ENCODE data around the gene CACNB2. TPM values are rescaled to one million over a fixed set of nuclear protein-coding genes. Genes with fewer than 3 reads are reported as not detected.

The CACNB2 gene
- total RNA-seq, 1 experiment from 2014 or later: 3.2 TPM

DNA sequence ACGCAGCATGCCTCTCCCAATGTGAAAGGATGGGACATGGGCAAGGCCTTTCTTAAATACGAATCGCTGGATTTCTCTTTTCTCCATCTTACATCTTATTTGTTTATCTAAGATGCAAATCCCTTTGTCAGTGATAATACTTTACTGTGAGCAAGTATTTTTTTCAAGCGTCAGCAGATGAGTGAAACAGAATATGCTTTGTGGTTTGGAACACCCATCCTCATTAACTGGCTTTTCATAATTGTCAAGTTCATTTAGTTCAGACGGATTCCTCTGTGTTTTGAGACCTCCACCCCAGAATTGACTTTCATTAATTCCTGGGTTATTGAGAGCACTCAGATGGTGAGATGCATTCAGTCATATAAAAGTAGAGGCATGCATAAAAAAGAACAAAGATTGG lies 361.4 kb downstream of the CACNB2 start:
- H3K27me3 Mint-ChIP-seq (ENCODE audit: low read depth): no peaks in the 10 kb centered on the region
- CTCF ChIA-PET: no interaction called here
- H3K36me3 Mint-ChIP-seq: no peaks in the 10 kb centered on the region
- H3K27ac Mint-ChIP-seq: no peak overlapping the region
- no peak for ATAC-seq
- TF ChIP-seq NR1H2 (CRISPR knock-in tag; IDR thresholded peaks at IDR 0.05) (no peak), FOXK1 (CRISPR knock-in tag; IDR thresholded peaks at IDR 0.05) (no peak), ZBTB21 (CRISPR knock-in tag; IDR thresholded peaks at IDR 0.05; ENCODE audit: borderline replicate concordance) (no peak), NFYB (CRISPR knock-in tag; conservative IDR thresholded peaks at IDR 0.05; ENCODE audit: low read depth) (no peak), NR2C2 (CRISPR knock-in tag; IDR thresholded peaks at IDR 0.05) (no peak), GTF2I (CRISPR knock-in tag; conservative IDR thresholded peaks at IDR 0.05) (no peak), GABPB1 (CRISPR knock-in tag; IDR thresholded peaks at IDR 0.05) (no peak), CBFB (CRISPR knock-in tag; IDR thresholded peaks at IDR 0.05; ENCODE audit: low read depth) (no peak), ATF1 (CRISPR knock-in tag; IDR thresholded peaks at IDR 0.05) (no peak), ZNF317 (CRISPR knock-in tag; IDR thresholded peaks at IDR 0.05; ENCODE audit: borderline replicate concordance, low read depth) (no peak), ZNF423 (CRISPR knock-in tag; IDR thresholded peaks at IDR 0.05) (no peak), RORB (CRISPR knock-in tag; IDR thresholded peaks at IDR 0.05) (no peak), NR3C1 (CRISPR knock-in tag; conservative IDR thresholded peaks at IDR 0.05; ENCODE audit: low read depth) (no peak)
- TF ChIP-seq, protein P1, sequence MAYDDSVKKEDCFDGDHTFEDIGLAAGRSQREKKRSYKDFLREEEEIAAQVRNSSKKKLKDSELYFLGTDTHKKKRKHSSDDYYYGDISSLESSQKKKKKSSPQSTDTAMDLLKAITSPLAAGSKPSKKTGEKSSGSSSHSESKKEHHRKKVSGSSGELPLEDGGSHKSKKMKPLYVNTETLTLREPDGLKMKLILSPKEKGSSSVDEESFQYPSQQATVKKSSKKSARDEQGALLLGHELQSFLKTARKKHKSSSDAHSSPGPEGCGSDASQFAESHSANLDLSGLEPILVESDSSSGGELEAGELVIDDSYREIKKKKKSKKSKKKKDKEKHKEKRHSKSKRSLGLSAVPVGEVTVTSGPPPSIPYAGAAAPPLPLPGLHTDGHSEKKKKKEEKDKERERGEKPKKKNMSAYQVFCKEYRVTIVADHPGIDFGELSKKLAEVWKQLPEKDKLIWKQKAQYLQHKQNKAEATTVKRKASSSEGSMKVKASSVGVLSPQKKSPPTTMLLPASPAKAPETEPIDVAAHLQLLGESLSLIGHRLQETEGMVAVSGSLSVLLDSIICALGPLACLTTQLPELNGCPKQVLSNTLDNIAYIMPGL (CRISPR knock-in tag; IDR thresholded peaks at IDR 0.05): no peak
- TF ChIP-seq, protein P2, sequence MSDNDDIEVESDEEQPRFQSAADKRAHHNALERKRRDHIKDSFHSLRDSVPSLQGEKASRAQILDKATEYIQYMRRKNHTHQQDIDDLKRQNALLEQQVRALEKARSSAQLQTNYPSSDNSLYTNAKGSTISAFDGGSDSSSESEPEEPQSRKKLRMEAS (CRISPR knock-in tag; IDR thresholded peaks at IDR 0.05): no peak
- TF ChIP-seq, protein P3, sequence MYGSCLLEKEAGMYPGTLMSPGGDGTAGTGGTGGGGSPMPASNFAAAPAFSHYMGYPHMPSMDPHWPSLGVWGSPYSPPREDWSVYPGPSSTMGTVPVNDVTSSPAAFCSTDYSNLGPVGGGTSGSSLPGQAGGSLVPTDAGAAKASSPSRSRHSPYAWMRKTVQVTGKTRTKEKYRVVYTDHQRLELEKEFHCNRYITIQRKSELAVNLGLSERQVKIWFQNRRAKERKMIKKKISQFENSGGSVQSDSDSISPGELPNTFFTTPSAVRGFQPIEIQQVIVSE (CRISPR knock-in tag; IDR thresholded peaks at IDR 0.05; ENCODE audit: borderline replicate concordance): no peak
- TF ChIP-seq, protein P4, sequence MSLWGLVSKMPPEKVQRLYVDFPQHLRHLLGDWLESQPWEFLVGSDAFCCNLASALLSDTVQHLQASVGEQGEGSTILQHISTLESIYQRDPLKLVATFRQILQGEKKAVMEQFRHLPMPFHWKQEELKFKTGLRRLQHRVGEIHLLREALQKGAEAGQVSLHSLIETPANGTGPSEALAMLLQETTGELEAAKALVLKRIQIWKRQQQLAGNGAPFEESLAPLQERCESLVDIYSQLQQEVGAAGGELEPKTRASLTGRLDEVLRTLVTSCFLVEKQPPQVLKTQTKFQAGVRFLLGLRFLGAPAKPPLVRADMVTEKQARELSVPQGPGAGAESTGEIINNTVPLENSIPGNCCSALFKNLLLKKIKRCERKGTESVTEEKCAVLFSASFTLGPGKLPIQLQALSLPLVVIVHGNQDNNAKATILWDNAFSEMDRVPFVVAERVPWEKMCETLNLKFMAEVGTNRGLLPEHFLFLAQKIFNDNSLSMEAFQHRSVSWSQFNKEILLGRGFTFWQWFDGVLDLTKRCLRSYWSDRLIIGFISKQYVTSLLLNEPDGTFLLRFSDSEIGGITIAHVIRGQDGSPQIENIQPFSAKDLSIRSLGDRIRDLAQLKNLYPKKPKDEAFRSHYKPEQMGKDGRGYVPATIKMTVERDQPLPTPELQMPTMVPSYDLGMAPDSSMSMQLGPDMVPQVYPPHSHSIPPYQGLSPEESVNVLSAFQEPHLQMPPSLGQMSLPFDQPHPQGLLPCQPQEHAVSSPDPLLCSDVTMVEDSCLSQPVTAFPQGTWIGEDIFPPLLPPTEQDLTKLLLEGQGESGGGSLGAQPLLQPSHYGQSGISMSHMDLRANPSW (CRISPR knock-in tag; conservative IDR thresholded peaks at IDR 0.05; ENCODE audit: low read depth): no peak
- H3K4me3 Mint-ChIP-seq: no peak overlapping the region
- POLR2A ChIA-PET: no interaction called here
- DNase-seq (ENCODE audit: low spot score): no peak
- H3K9me3 Mint-ChIP-seq: no peaks in the 10 kb centered on the region
- H3K4me1 Mint-ChIP-seq: peaks cover 15% of the 10 kb centered on the region

DNA sequence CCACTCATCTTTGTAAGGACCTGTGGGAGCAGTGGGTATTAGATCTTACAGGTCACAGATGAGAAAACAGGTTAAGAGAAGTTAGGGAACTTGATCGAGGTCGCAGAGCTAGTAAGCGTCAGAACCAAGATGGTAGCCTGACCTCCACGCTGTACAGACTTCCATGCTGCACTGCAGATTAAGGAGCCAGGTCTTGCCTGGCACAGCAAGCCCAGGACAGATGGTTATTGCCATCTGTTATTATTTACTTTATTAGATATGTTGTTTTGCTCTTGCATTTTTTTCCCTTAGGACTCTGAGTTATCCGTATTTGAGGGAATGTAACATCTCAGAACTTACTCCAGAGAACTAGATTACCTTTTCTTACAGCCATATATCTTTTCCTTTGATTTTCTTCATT lies 363.9 kb downstream of the CACNB2 start:
- DNase-seq (ENCODE audit: low spot score): no peak

DNA sequence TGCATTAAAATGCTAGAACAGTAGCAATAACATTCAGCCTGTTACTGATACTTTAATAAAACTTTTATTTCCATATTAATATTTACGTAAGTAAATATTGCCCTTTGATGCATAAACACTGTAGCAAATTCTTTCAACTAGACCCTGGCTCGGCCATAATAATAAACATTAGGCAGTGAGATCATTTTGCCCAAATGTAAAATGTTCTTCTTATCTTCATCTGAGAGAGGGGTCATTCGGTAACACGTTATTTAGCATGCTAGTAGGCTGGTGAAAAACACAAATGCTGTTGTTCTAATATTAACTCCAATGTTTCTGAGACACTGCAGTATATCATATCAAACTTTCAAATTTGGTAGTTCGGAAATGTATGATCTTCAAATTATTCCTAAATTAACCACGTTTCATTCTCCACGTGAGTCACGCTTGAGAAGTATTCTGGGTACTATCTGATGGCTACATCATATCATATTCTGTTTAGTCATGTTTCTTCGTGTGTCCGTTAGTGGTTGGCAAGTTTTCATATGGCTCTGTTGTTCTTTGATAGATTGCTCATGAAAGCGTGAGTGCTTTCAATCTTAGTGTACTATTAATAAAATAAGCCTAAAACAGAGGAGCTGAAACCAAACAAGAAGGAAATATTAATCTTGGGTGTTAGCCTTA lies 365.4 kb downstream of the CACNB2 start:
- H3K4me3 Mint-ChIP-seq: no peak overlapping the region
- no peaks in the 10 kb centered on the region for H3K9me3 Mint-ChIP-seq
- POLR2A ChIA-PET: interaction anchor here (0.5 kb wide), 1 partner anchor 260 kb away, joined by 3 read pairs; no protein-coding TSS in a partner anchor
- ATAC-seq (no peak), DNase-seq (ENCODE audit: low spot score) (no peak)
- no peaks in the 10 kb centered on the region for H3K27me3 Mint-ChIP-seq (ENCODE audit: low read depth)
- no peaks in the 10 kb centered on the region for H3K36me3 Mint-ChIP-seq
- TF ChIP-seq, protein P5, sequence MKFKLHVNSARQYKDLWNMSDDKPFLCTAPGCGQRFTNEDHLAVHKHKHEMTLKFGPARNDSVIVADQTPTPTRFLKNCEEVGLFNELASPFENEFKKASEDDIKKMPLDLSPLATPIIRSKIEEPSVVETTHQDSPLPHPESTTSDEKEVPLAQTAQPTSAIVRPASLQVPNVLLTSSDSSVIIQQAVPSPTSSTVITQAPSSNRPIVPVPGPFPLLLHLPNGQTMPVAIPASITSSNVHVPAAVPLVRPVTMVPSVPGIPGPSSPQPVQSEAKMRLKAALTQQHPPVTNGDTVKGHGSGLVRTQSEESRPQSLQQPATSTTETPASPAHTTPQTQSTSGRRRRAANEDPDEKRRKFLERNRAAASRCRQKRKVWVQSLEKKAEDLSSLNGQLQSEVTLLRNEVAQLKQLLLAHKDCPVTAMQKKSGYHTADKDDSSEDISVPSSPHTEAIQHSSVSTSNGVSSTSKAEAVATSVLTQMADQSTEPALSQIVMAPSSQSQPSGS (CRISPR knock-in tag; IDR thresholded peaks at IDR 0.05; ENCODE audit: borderline replicate concordance, low read depth): no peak
- no peak for TF ChIP-seq CREB1 (CRISPR knock-in tag; IDR thresholded peaks at IDR 0.05)
- TF ChIP-seq, protein P6, sequence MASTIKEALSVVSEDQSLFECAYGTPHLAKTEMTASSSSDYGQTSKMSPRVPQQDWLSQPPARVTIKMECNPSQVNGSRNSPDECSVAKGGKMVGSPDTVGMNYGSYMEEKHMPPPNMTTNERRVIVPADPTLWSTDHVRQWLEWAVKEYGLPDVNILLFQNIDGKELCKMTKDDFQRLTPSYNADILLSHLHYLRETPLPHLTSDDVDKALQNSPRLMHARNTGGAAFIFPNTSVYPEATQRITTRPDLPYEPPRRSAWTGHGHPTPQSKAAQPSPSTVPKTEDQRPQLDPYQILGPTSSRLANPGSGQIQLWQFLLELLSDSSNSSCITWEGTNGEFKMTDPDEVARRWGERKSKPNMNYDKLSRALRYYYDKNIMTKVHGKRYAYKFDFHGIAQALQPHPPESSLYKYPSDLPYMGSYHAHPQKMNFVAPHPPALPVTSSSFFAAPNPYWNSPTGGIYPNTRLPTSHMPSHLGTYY (CRISPR knock-in tag; IDR thresholded peaks at IDR 0.05): no peak
- H3K4me1 Mint-ChIP-seq: no peaks in the 10 kb centered on the region
- no peak overlapping the region for H3K27ac Mint-ChIP-seq
- CTCF ChIA-PET: no interaction called here

More for the DNA sequence above, 363.9 kb downstream of the CACNB2 start:
- Mint-ChIP-seq H3K4me1 (no peaks in the 10 kb centered on the region), H3K27ac (no peak overlapping the region), H3K4me3 (no peak overlapping the region), H3K9me3 (no peaks in the 10 kb centered on the region), H3K27me3 (ENCODE audit: low read depth) (no peaks in the 10 kb centered on the region), H3K36me3 (no peaks in the 10 kb centered on the region)
- ATAC-seq: no peak
- no peak for TF ChIP-seq RORB (CRISPR knock-in tag; IDR thresholded peaks at IDR 0.05)
- ChIA-PET CTCF (no interaction called here), POLR2A (no interaction called here)
